SK-N-SH (cell line): ENCODE data around the gene TIGD3. TPM values are rescaled to one million over a fixed set of nuclear protein-coding genes. Genes with fewer than 3 reads are reported as not detected.
A peak's percentile ranks its signal among the peaks of the same experiment; 100 is the strongest.

Experiments
- CTCF ChIA-PET: fragments of 300-600, 350-600 bp; formaldehyde crosslinking; extraction: SDS; loops from one replicate; lab custom pipeline; 2021; lab: Yijun Ruan, JAX
- POLR2A ChIA-PET: fragments of 350-600 bp; sonication (Branson Sonifier 250); formaldehyde crosslinking; extraction: SDS; loops from one replicate; lab custom pipeline; 2020; ENCODE audit warnings: antibody characterized with exemption, inconsistent platforms; lab: Yijun Ruan, JAX
- DNase-seq: peaks from one replicate; pipeline ENCODE4 v3.0.0; 2012
- H2AFZ ChIP-seq: fragments of 200-600 bp; sonication (generic); 2 replicates; pipeline ENCODE4 v1.8.1; 2016; ENCODE audit warnings: antibody characterized with exemption, mild to moderate bottlenecking, low read depth
- H3F3A ChIP-seq: fragments of 200-600 bp; sonication (generic); replicated peaks from 2 replicates; pipeline ENCODE3; 2016; ENCODE audit warnings: antibody characterized with exemption, mild to moderate bottlenecking; ENCODE audit not compliant: insufficient read depth
- H3K27ac ChIP-seq, 2 experiments: fragments of 200-500 bp in 1 of 2; fragments of 200-600 bp in 1 of 2; sonication (Bioruptor generic) in 1 of 2; sonication (generic), shearing (Covaris generic) in 1 of 2; 2 replicates each; pipeline versions ENCODE4 v1.5.1 to v1.6.1; 2014 to 2016; ENCODE audit warnings: low read depth in 2 of 2, inconsistent platforms in 1 of 2, low read length in 1 of 2, mild to moderate bottlenecking in 1 of 2, mixed read lengths in 1 of 2
- H3K27me3 ChIP-seq: fragments of 200-600 bp; sonication (generic), shearing (Covaris generic); 2 replicates; pipeline ENCODE4 v1.6.1; 2016; ENCODE audit warnings: mixed run types; ENCODE audit not compliant: insufficient read depth
- H3K36me3 ChIP-seq, 2 experiments: fragments of 200-500 bp in 1 of 2; fragments of 200-600 bp in 1 of 2; sonication (Bioruptor generic) in 1 of 2; sonication (generic) in 1 of 2; replicated peaks in 1 of 2; 2 replicates each; pipeline versions ENCODE3 to v1.5.1; 2014 to 2016; ENCODE audit warnings: low read length in 1 of 2, mild to moderate bottlenecking in 1 of 2; ENCODE audit not compliant: insufficient read depth in 2 of 2, control insufficient read depth in 1 of 2
- H3K4me1 ChIP-seq, 2 experiments: fragments of 200-500 bp in 1 of 2; fragments of 200-600 bp in 1 of 2; sonication (Bioruptor generic) in 1 of 2; sonication (generic), shearing (Covaris generic) in 1 of 2; 2 replicates each; pipeline versions ENCODE4 v1.5.1 to v1.6.1; 2014 to 2016; ENCODE audit warnings: low read depth in 1 of 2, low read length in 1 of 2, mixed run types in 1 of 2; ENCODE audit not compliant: insufficient read depth in 2 of 2, control insufficient read depth in 1 of 2
- H3K4me2 ChIP-seq: fragments of 200-600 bp; sonication (generic), shearing (Covaris generic); 2 replicates; pipeline ENCODE4 v1.6.1; 2017; ENCODE audit warnings: mixed run types
- H3K4me3 ChIP-seq, 2 experiments: fragments of 200-500 bp in 1 of 2; fragments of 200-600 bp in 1 of 2; sonication (Bioruptor generic) in 1 of 2; sonication (generic), shearing (Covaris generic) in 1 of 2; 2 replicates each; pipeline versions ENCODE4 v1.5.1 to v1.8.1; 2014 to 2016; ENCODE audit warnings: low read depth in 2 of 2, inconsistent platforms in 1 of 2, low read length in 1 of 2, mild to moderate bottlenecking in 1 of 2, mixed read lengths in 1 of 2, moderate library complexity in 1 of 2
- H3K79me2 ChIP-seq: fragments of 200-600 bp; sonication (generic); 2 replicates; pipeline ENCODE4 v1.8.1; 2017; ENCODE audit warnings: mild to moderate bottlenecking; ENCODE audit not compliant: insufficient read depth
- H3K9ac ChIP-seq: fragments of 200-600 bp; sonication (generic); 2 replicates; pipeline ENCODE4 v1.6.1; 2017; ENCODE audit warnings: mixed run types
- H3K9me2 ChIP-seq: fragments of 200-600 bp; sonication (generic); 2 replicates; pipeline ENCODE4 v1.6.1; 2017; ENCODE audit warnings: mixed run types
- H3K9me3 ChIP-seq: fragments of 200-600 bp; sonication (generic); 2 replicates; pipeline ENCODE4 v1.6.1; 2017; ENCODE audit warnings: mixed run types, mild to moderate bottlenecking, moderate library complexity
- H4K20me1 ChIP-seq: fragments of 200-600 bp; sonication (generic); 2 replicates; pipeline ENCODE4 v1.6.1; 2017; ENCODE audit warnings: mild to moderate bottlenecking, mixed run types; ENCODE audit not compliant: insufficient read depth
- ELF1 ChIP-seq: IDR thresholded peaks from 2 replicates; pipeline ENCODE4 v1.4.0; 2012
- EP300 ChIP-seq, 2 experiments: IDR thresholded peaks; 2 replicates each; pipeline versions ENCODE4 v1.4.0 to v1.6.1; 2012; ENCODE audit warnings: borderline replicate concordance in 1 of 2, low read depth in 1 of 2, low read length in 1 of 2
- EZH2phosphoT487 ChIP-seq: fragments of 200-600 bp; sonication (generic); IDR thresholded peaks from 2 replicates; pipeline ENCODE4 v1.6.1; 2017; ENCODE audit warnings: low read depth, mixed run types, mild to moderate bottlenecking, antibody characterized with exemption, moderate library complexity, borderline replicate concordance
- FOSL2 ChIP-seq: IDR thresholded peaks from 2 replicates; pipeline ENCODE4 v1.4.0; 2012; ENCODE audit warnings: low read depth, mild to moderate bottlenecking, moderate library complexity, borderline replicate concordance
- IRF3 ChIP-seq: fragments of 150-350 bp; IDR thresholded peaks from 2 replicates; pipeline ENCODE4 v1.6.1; 2016; ENCODE audit warnings: mild to moderate bottlenecking, low read depth, low read length
- JUND ChIP-seq: IDR thresholded peaks from 2 replicates; pipeline ENCODE4 v1.4.0; 2012
- MEF2A ChIP-seq: IDR thresholded peaks from 2 replicates; pipeline ENCODE4 v1.4.0; 2012; ENCODE audit warnings: low read depth, borderline replicate concordance
- PBX3 ChIP-seq: IDR thresholded peaks from 2 replicates; pipeline ENCODE4; 2012
- RAD21 ChIP-seq: IDR thresholded peaks from 2 replicates; pipeline ENCODE4 v1.6.1; 2012; ENCODE audit warnings: mild to moderate bottlenecking, low read length
- RFX5 ChIP-seq: IDR thresholded peaks from 2 replicates; pipeline ENCODE4 v1.6.1; 2012; ENCODE audit warnings: mild to moderate bottlenecking, improper control_type of control experiment, low read length
- SIN3A ChIP-seq: IDR thresholded peaks from 2 replicates; pipeline ENCODE4 v1.6.1; 2012; ENCODE audit warnings: low read depth, mild to moderate bottlenecking, low read length, moderate library complexity, borderline replicate concordance
- TEAD4 ChIP-seq: IDR thresholded peaks from 2 replicates; pipeline ENCODE4 v1.4.0; 2012; ENCODE audit warnings: mild to moderate bottlenecking, borderline replicate concordance; ENCODE audit not compliant: insufficient read depth
- USF1 ChIP-seq: IDR thresholded peaks from 2 replicates; pipeline ENCODE4 v1.4.0; 2012; ENCODE audit warnings: low read depth, borderline replicate concordance
- USF2 ChIP-seq: fragments of 150-350 bp; IDR thresholded peaks from 2 replicates; pipeline ENCODE4 v1.6.1; 2017; ENCODE audit warnings: antibody characterized with exemption, low read length, low read depth, borderline replicate concordance
- ZBTB33 ChIP-seq: IDR thresholded peaks from 2 replicates; pipeline ENCODE4 v1.4.0; 2012; ENCODE audit warnings: low read depth, borderline replicate concordance
- WGBS: methylation state at CpG from one replicate; pipeline ENCODE4 v1.1.6; 2017; ENCODE audit warnings: low lambda C conversion rate; 5-methylcytosine and 5-hydroxymethylcytosine counted together
- polyA plus RNA-seq, 3 experiments: library from polyadenylated mRNA; depleted of rRNA; stranded (reverse); fragments of >200 nt; gene quantifications; 2 replicates each; pipeline ENCODE4 v1.2.3, GENCODE V29; 2012

The TIGD3 gene
- polyA plus RNA-seq, 1 of the 3 experiments (the other 2 are of a cell fraction) = 0.41 TPM

- no peaks in the 10 kb centered on the region for H3K9me2 ChIP-seq
- peak overlapping the region in 1 of 2 experiments; percentile 78; a peak in 2 of 4 replicates for H3K27ac ChIP-seq
- H3K79me2 ChIP-seq = peaks cover 60% of the 10 kb centered on the region
- no peak for TF ChIP-seq ELF1
- no peak for TF ChIP-seq EP300 (IDR thresholded peaks at IDR 0.05; ENCODE audit: borderline replicate concordance in 1 of 2, low read depth in 1 of 2, low read length in 1 of 2)
- TF ChIP-seq IRF3 = no peak
- no peak for TF ChIP-seq RAD21
- no peak for TF ChIP-seq SIN3A
- TF ChIP-seq MEF2A = no peak
- TF ChIP-seq TEAD4 = no peak
- TF ChIP-seq EZH2phosphoT487 = no peak
- TF ChIP-seq ZBTB33 = no peak
- no peak for TF ChIP-seq FOSL2
- no peak for TF ChIP-seq PBX3
- no peak for TF ChIP-seq USF2
- no peak for TF ChIP-seq USF1
- TF ChIP-seq JUND = no peak
- no peak for TF ChIP-seq RFX5
- TF ChIP-seq, all 33 proteins: peak for 0
- ChIA-PET POLR2A (interaction anchor here (1.0 to 2.4 kb wide), 3 partner anchors 13 to 170 kb away, joined by 4 to 14 read pairs (median 6); partner anchors contain the start of gene NEAT1), CTCF (interaction anchor here (0.9 to 1.3 kb wide), 4 partner anchors 18 to 88 kb away, joined by 3 to 7 read pairs (median 4); no protein-coding TSS in a partner anchor)
- no peak overlapping the region for H2AFZ ChIP-seq
- H4K20me1 ChIP-seq = peaks cover 49% of the 10 kb centered on the region
- H3F3A ChIP-seq = peaks cover 18% of the 10 kb centered on the region
- peak overlapping the region; percentile 90 for H3K9ac ChIP-seq
- peaks cover 8 to 18% of the 10 kb centered on the region in 2 experiments for H3K36me3 ChIP-seq
- H3K4me3 ChIP-seq = peak overlapping the region; percentile 69 to 73
- peak overlapping the region; percentile 98 for H3K4me2 ChIP-seq
- no peak for DNase-seq
- 27% methylated on average over 5 of the region's 5 CpGs for WGBS
- H3K27me3 ChIP-seq = no peaks in the 10 kb centered on the region
- peaks cover 5 to 7% of the 10 kb centered on the region in 2 experiments; a peak in 3 of 4 replicates for H3K4me1 ChIP-seq
- H3K9me3 ChIP-seq = no peaks in the 10 kb centered on the region
Observed at GRCh38 chr11:65334696-65335295, 19.8 kb upstream of the TIGD3 start.
